ENCODE measurements around the gene EPN3.

EPN3 gene

GRCh38 chr17:50513495-50513894 lies 19.0 kb upstream of the EPN3 start:
- DNase-seq = no peak

GRCh38 chr17:50514388-50514787 lies 18.1 kb upstream of the EPN3 start:
- DNase-seq = no peak

- peak; percentile 39 for DNase-seq
These were observed 17.4 kb upstream of the EPN3 start for GRCh38 chr17:50514936-50515702.

- no peak for DNase-seq
These were observed 15.5 kb upstream of the EPN3 start for GRCh38 chr17:50517011-50517410.

- DNase-seq = no peak
These were observed 14.8 kb upstream of the EPN3 start for GRCh38 chr17:50517504-50518383.

- DNase-seq = no peak
These were observed 14.0 kb upstream of the EPN3 start for GRCh38 chr17:50518384-50519023.

GRCh38 chr17:50519141-50519834 lies 13.2 kb upstream of the EPN3 start:
- DNase-seq = no peak

GRCh38 chr17:50520483-50520882 lies 12.1 kb upstream of the EPN3 start:
- DNase-seq = no peak

- DNase-seq = no peak
These were observed 11.0 kb upstream of the EPN3 start for GRCh38 chr17:50521514-50521913.

GRCh38 chr17:50522766-50523165 lies 9.8 kb upstream of the EPN3 start:
- no peak for DNase-seq

- DNase-seq = no peak
These were observed 9.3 kb upstream of the EPN3 start for GRCh38 chr17:50523208-50523607.

GRCh38 chr17:50524838-50525237 lies 7.7 kb upstream of the EPN3 start:
- no peak for DNase-seq

- no peak for DNase-seq
These were observed 5.3 kb upstream of the EPN3 start for GRCh38 chr17:50527155-50527762.

- no peak for DNase-seq
These were observed 4.5 kb upstream of the EPN3 start for GRCh38 chr17:50527949-50528474.

GRCh38 chr17:50529849-50530248 lies 2.7 kb upstream of the EPN3 start:
- DNase-seq = no peak

GRCh38 chr17:50531428-50532025 lies 1.0 kb upstream of the EPN3 start:
- no peak for DNase-seq

- DNase-seq = no peak
These were observed 650 bp downstream of the EPN3 start for GRCh38 chr17:50533185-50533584.

- peak; percentile 54 for DNase-seq
These were observed 1.2 kb downstream of the EPN3 start for GRCh38 chr17:50533720-50534148.

GRCh38 chr17:50534222-50534978 lies 1.9 kb downstream of the EPN3 start:
- peak; percentile 39 for DNase-seq

GRCh38 chr17:50534979-50535326 lies 2.4 kb downstream of the EPN3 start:
- no peak for DNase-seq

GRCh38 chr17:50535407-50535806 lies 2.9 kb downstream of the EPN3 start:
- DNase-seq = no peak

Measured in fibroblast of skin of right biceps (primary cell).